ENCODE results near the gene TLR5. TPM values are rescaled to one million over a fixed set of nuclear protein-coding genes. Genes with fewer than 3 reads are reported as not detected.

Gene TLR5
- total RNA-seq, 2 donors from 2014 or later: 1.3 to 3.5 TPM

- ATAC-seq (no peak), DNase-seq (no peak)
These were observed 10.4 kb upstream of the TLR5 start for GRCh38 chr1:223153177-223154119.

GRCh38 chr1:223152399-223152798 lies 9.4 kb upstream of the TLR5 start:
- intact Hi-C loops (cut with DNase I, micrococcal nuclease): no loop called here
- ATAC-seq (no peak), DNase-seq (no peak)

More at GRCh38 chr1:223153177-223154119, 10.4 kb upstream of the TLR5 start:
- intact Hi-C loops (cut with DNase I, micrococcal nuclease): no loop called here

GRCh38 chr1:223150443-223150842 lies 7.4 kb upstream of the TLR5 start:
- intact Hi-C loops (cut with DNase I, micrococcal nuclease): no loop called here

GRCh38 chr1:223147873-223148272 lies 4.8 kb upstream of the TLR5 start:
- no peak for DNase-seq
- intact Hi-C loops (cut with DNase I, micrococcal nuclease): loop anchor here in 1 of 2 donors (10.0 kb wide), 1 partner anchor 537 kb away; no protein-coding TSS in a partner anchor
- ATAC-seq: no peak

More at GRCh38 chr1:223150443-223150842, 7.4 kb upstream of the TLR5 start:
- DNase-seq (no peak), ATAC-seq (no peak)

GRCh38 chr1:223147409-223147808 lies 4.4 kb upstream of the TLR5 start:
- ATAC-seq (no peak), DNase-seq (no peak)
- intact Hi-C loops (cut with DNase I, micrococcal nuclease): loop anchor here in 1 of 2 donors (10.0 kb wide), 1 partner anchor 537 kb away; no protein-coding TSS in a partner anchor

- intact Hi-C loops (cut with DNase I, micrococcal nuclease): loop anchor here in 1 of 2 donors (10.0 kb wide), 1 partner anchor 538 kb away; no protein-coding TSS in a partner anchor
- ATAC-seq (no peak), DNase-seq (no peak)
These were observed 3.7 kb upstream of the TLR5 start for GRCh38 chr1:223146745-223147144.

GRCh38 chr1:223144914-223145313 lies 1.9 kb upstream of the TLR5 start:
- DNase-seq (no peak), ATAC-seq (no peak)
- intact Hi-C loops (cut with DNase I, micrococcal nuclease): loop anchor here in 1 of 2 donors (10.0 kb wide), 1 partner anchor 540 kb away; no protein-coding TSS in a partner anchor

- intact Hi-C loops (cut with DNase I, micrococcal nuclease): loop anchor here in 1 of 2 donors (10.0 kb wide), 1 partner anchor 540 kb away; no protein-coding TSS in a partner anchor
- no peak for DNase-seq
- ATAC-seq: no peak
These were observed 1.4 kb upstream of the TLR5 start for GRCh38 chr1:223144431-223144830.

GRCh38 chr1:223143537-223144248 lies 645 bp upstream of the TLR5 start:
- intact Hi-C loops (cut with DNase I, micrococcal nuclease): loop anchor here in 1 of 2 donors (10.0 kb wide), 1 partner anchor 541 kb away; no protein-coding TSS in a partner anchor
- DNase-seq (peak; percentile 62 to 68), ATAC-seq (peak; percentile 35)

- DNase-seq (peak in 1 of 2 donors; percentile 10), ATAC-seq (no peak)
- intact Hi-C loops (cut with DNase I, micrococcal nuclease): loop anchor here in 1 of 2 donors (10.0 kb wide), 1 partner anchor 543 kb away; no protein-coding TSS in a partner anchor
These were observed 779 bp downstream of the TLR5 start for GRCh38 chr1:223142269-223142668.

GRCh38 chr1:223140611-223141405 lies 2.2 kb downstream of the TLR5 start:
- peak; percentile 13 for ATAC-seq
- intact Hi-C loops (cut with DNase I, micrococcal nuclease): loop anchor here in 1 of 2 donors (10.0 kb wide), 1 partner anchor 544 kb away; no protein-coding TSS in a partner anchor

GRCh38 chr1:223137455-223138085 lies 5.5 kb downstream of the TLR5 start:
- DNase-seq (no peak), ATAC-seq (peak; percentile 23)
- intact Hi-C loops (cut with DNase I, micrococcal nuclease): no loop called here

More at GRCh38 chr1:223140611-223141405, 2.2 kb downstream of the TLR5 start:
- no peak for DNase-seq

GRCh38 chr1:223136086-223136485 lies 7.0 kb downstream of the TLR5 start:
- no peak for ATAC-seq

GRCh38 chr1:223135176-223135942 lies 7.7 kb downstream of the TLR5 start:
- intact Hi-C loops (cut with DNase I, micrococcal nuclease): no loop called here
- DNase-seq (peak in 1 of 2 donors; percentile 21), ATAC-seq (no peak)

More at GRCh38 chr1:223136086-223136485, 7.0 kb downstream of the TLR5 start:
- intact Hi-C loops (cut with DNase I, micrococcal nuclease): no loop called here
- DNase-seq: no peak

- intact Hi-C loops (cut with DNase I, micrococcal nuclease): no loop called here
- peak; percentile 80 to 87 for DNase-seq
- ATAC-seq: peak; percentile 92
These were observed 9.1 kb downstream of the TLR5 start for GRCh38 chr1:223133824-223134435.

GRCh38 chr1:223133306-223133823 lies 9.7 kb downstream of the TLR5 start:
- DNase-seq: peak in 1 of 2 donors; percentile 9
- ATAC-seq: peak; percentile 14
- intact Hi-C loops (cut with DNase I, micrococcal nuclease): no loop called here
